ENCODE data around the gene CDH23. TPM values are rescaled to one million over a fixed set of nuclear protein-coding genes. Genes with fewer than 3 reads are reported as not detected.
"Not testable (repeated sequence)": the region's sequence is repeated elsewhere in the genome, so short reads cannot be mapped to it uniquely, and the experiment has no call there.

CDH23 gene
- total and polyA plus RNA-seq, 8 donors = 1.8 to 22.8 (median 3.0) TPM

- DNase-seq (no peak), ATAC-seq (peak; percentile 7)
- Histone ChIP-seq H3K4me1 (peaks cover 0 to 13% of the 10 kb centered on the region in 2 donors), H3K9me3 (no peaks in the 10 kb centered on the region), H3K36me3 (peaks cover 0 to 18% of the 10 kb centered on the region in 2 donors), H3K27ac (no peak overlapping the region), H3K4me3 (no peak overlapping the region), H3K27me3 (no peaks in the 10 kb centered on the region)
- intact Hi-C loops (cut with DNase I) = no loop called here
- no peak for TF ChIP-seq CTCF (IDR thresholded peaks at IDR 0.05)
These were observed 38.9 kb upstream of the CDH23 start for GRCh38 chr10:71357792-71358265.

GRCh38 chr10:71358277-71358676 lies 38.4 kb upstream of the CDH23 start:
- H3K27me3 ChIP-seq = no peaks in the 10 kb centered on the region
- intact Hi-C loops (cut with DNase I) = no loop called here
- no peak overlapping the region for H3K4me3 ChIP-seq
- ATAC-seq (no peak), DNase-seq (no peak)
- H3K27ac ChIP-seq = no peak overlapping the region
- H3K4me1 ChIP-seq = peaks cover 0 to 13% of the 10 kb centered on the region in 2 donors
- H3K9me3 ChIP-seq = no peaks in the 10 kb centered on the region
- no peak for TF ChIP-seq CTCF (IDR thresholded peaks at IDR 0.05)
- peaks cover 0 to 17% of the 10 kb centered on the region in 2 donors for H3K36me3 ChIP-seq

- intact Hi-C loops (cut with DNase I) = not testable (repeated sequence)
- H3K27ac ChIP-seq = peak overlapping the region; percentile 33 to 68
These were observed 37.8 kb upstream of the CDH23 start for GRCh38 chr10:71358906-71359305.

GRCh38 chr10:71359364-71360046 lies 37.2 kb upstream of the CDH23 start:
- Histone ChIP-seq H3K27ac (peak overlapping the region; percentile 33 to 68), H3K36me3 (peaks cover 0 to 16% of the 10 kb centered on the region in 2 donors), H3K27me3 (no peaks in the 10 kb centered on the region), H3K4me3 (no peak overlapping the region), H3K9me3 (no peaks in the 10 kb centered on the region), H3K4me1 (peaks cover 0 to 20% of the 10 kb centered on the region in 2 donors)
- intact Hi-C loops (cut with DNase I) = no loop called here
- TF ChIP-seq CTCF (IDR thresholded peaks at IDR 0.05) = no peak
- peak in 1 of 4 donors; percentile 59 for DNase-seq
- peak; percentile 66 for ATAC-seq

More at GRCh38 chr10:71358906-71359305, 37.8 kb upstream of the CDH23 start:
- not testable (repeated sequence) for H3K9me3 ChIP-seq, H3K27me3 ChIP-seq, H3K4me3 ChIP-seq, ATAC-seq, DNase-seq
- Histone ChIP-seq H3K4me1 (peaks cover 0 to 16% of the 10 kb centered on the region in 2 donors), H3K36me3 (peaks cover 0 to 16% of the 10 kb centered on the region in 2 donors)

GRCh38 chr10:71360735-71361134 lies 36.0 kb upstream of the CDH23 start:
- H3K27ac ChIP-seq = no peak overlapping the region
- intact Hi-C loops (cut with DNase I) = no loop called here
- no peaks in the 10 kb centered on the region for H3K9me3 ChIP-seq
- no peak for ATAC-seq
- peaks cover 0 to 16% of the 10 kb centered on the region in 2 donors for H3K36me3 ChIP-seq
- no peaks in the 10 kb centered on the region for H3K27me3 ChIP-seq
- no peak for TF ChIP-seq CTCF (IDR thresholded peaks at IDR 0.05)
- DNase-seq = no peak
- no peak overlapping the region for H3K4me3 ChIP-seq
- peaks cover 0 to 28% of the 10 kb centered on the region in 2 donors for H3K4me1 ChIP-seq
